Activated naive CD4-positive, alpha-beta T cell treated with anti-CD3 and anti-CD28 coated beads for 36 hours (primary cell): Measurements from ENCODE around the gene LENEP. TPM values are rescaled to one million over a fixed set of nuclear protein-coding genes. Genes with fewer than 3 reads are reported as not detected.

ENCODE experiments used
- CTCF ChIA-PET: fragments of 350-600 bp; sonication (Branson Sonifier 250); formaldehyde crosslinking; loops from one replicate; lab custom pipeline; 2021; ENCODE audit warnings: antibody characterized with exemption; lab: Charles Lee
- DNase-seq: peaks from one replicate; pipeline ENCODE4 v3.0.0-alpha.2; 2020
- H3K27ac Mint-ChIP-seq: one replicate; pipeline ENCODE4 v1.8.0; 2021; ENCODE audit warnings: mild to moderate bottlenecking, mixed read lengths
- H3K27me3 Mint-ChIP-seq: one replicate; pipeline ENCODE4 v1.8.0; 2021; ENCODE audit warnings: low read depth, mixed read lengths
- H3K36me3 Mint-ChIP-seq: one replicate; pipeline ENCODE4 v1.8.0; 2021; ENCODE audit warnings: low read depth, mixed read lengths
- H3K4me1 Mint-ChIP-seq: one replicate; pipeline ENCODE4 v1.8.0; 2021; ENCODE audit warnings: low read depth, mixed read lengths
- H3K4me3 Mint-ChIP-seq: one replicate; pipeline ENCODE4 v1.8.0; 2021; ENCODE audit warnings: mild to moderate bottlenecking, moderate library complexity, mixed read lengths
- H3K9me3 Mint-ChIP-seq: one replicate; pipeline ENCODE4 v1.8.0; 2021; ENCODE audit warnings: mixed read lengths
- intact Hi-C: fragments of 100-400 bp; cut with micrococcal nuclease; formaldehyde crosslinking; loops from one replicate; pipeline ENCODE4 v1.15.1; 2023
- total RNA-seq, 2 experiments: library from RNA; stranded (reverse); gene quantifications; one replicate each; pipeline ENCODE4 v1.2.3, GENCODE V29; 2021

LENEP gene
- total RNA-seq, 2 experiments from 2014 or later = 0.36 to 0.99 TPM

- Mint-ChIP-seq H3K4me1 (peaks cover 37% of the 10 kb centered on the region), H3K27ac (peak overlapping the region; percentile 94), H3K27me3 (no peaks in the 10 kb centered on the region), H3K36me3 (peaks cover 28% of the 10 kb centered on the region), H3K9me3 (no peaks in the 10 kb centered on the region), H3K4me3 (peak overlapping the region; percentile 86)
- CTCF ChIA-PET = interaction anchor here (1.5 to 3.6 kb wide), 5 partner anchors 9 to 123 kb away, joined by 4 to 17 read pairs (median 8); partner anchors contain the start of gene SHC1
- intact Hi-C loops = no loop called here
- DNase-seq = no peak
Measured at GRCh38 chr1:154962156-154962749, 31.1 kb upstream of the LENEP start.

GRCh38 chr1:154962795-154963330 is 30.5 kb upstream of the LENEP start:
- DNase-seq = no peak
- H3K36me3 Mint-ChIP-seq = peaks cover 28% of the 10 kb centered on the region
- peak overlapping the region; percentile 86 for H3K4me3 Mint-ChIP-seq
- no peaks in the 10 kb centered on the region for H3K9me3 Mint-ChIP-seq
- H3K4me1 Mint-ChIP-seq = peaks cover 34% of the 10 kb centered on the region
- CTCF ChIA-PET = interaction anchor here (1.5 to 2.6 kb wide), 2 partner anchors 8 to 122 kb away, joined by 5 to 13 read pairs; partner anchors contain the start of gene SHC1
- H3K27me3 Mint-ChIP-seq = no peaks in the 10 kb centered on the region
- H3K27ac Mint-ChIP-seq = peak overlapping the region; percentile 94
- intact Hi-C loops = no loop called here

- intact Hi-C loops = no loop called here
- CTCF ChIA-PET = interaction anchor here (1.3 kb wide), 1 partner anchor 53 kb away, joined by 4 read pairs; no protein-coding TSS in a partner anchor
- no peaks in the 10 kb centered on the region for H3K9me3 Mint-ChIP-seq
- peaks cover 24% of the 10 kb centered on the region for H3K36me3 Mint-ChIP-seq
- H3K27ac Mint-ChIP-seq = peak overlapping the region; percentile 50
- no peak for DNase-seq
- H3K27me3 Mint-ChIP-seq = no peaks in the 10 kb centered on the region
- peaks cover 30% of the 10 kb centered on the region for H3K4me1 Mint-ChIP-seq
- no peak overlapping the region for H3K4me3 Mint-ChIP-seq
Measured at GRCh38 chr1:154963643-154964042, 29.7 kb upstream of the LENEP start.

- Mint-ChIP-seq H3K36me3 (peaks cover 24% of the 10 kb centered on the region), H3K27me3 (no peaks in the 10 kb centered on the region), H3K4me3 (no peak overlapping the region), H3K9me3 (no peaks in the 10 kb centered on the region), H3K27ac (no peak overlapping the region), H3K4me1 (peaks cover 33% of the 10 kb centered on the region)
- no peak for DNase-seq
- intact Hi-C loops = no loop called here
- CTCF ChIA-PET = interaction anchor here (0.6 to 1.3 kb wide), 3 partner anchors 9 to 316 kb away, joined by 3 to 4 read pairs (median 3); partner anchors contain the start of gene PBXIP1
Measured at GRCh38 chr1:154964359-154964758, 29.0 kb upstream of the LENEP start.

GRCh38 chr1:154966111-154966510 is 27.3 kb upstream of the LENEP start:
- no peak for DNase-seq
- H3K36me3 Mint-ChIP-seq = peaks cover 20% of the 10 kb centered on the region
- H3K4me3 Mint-ChIP-seq = no peak overlapping the region
- peak overlapping the region; percentile 50 for H3K27ac Mint-ChIP-seq
- intact Hi-C loops = no loop called here
- H3K27me3 Mint-ChIP-seq = no peaks in the 10 kb centered on the region
- H3K9me3 Mint-ChIP-seq = no peaks in the 10 kb centered on the region
- CTCF ChIA-PET = interaction anchor here (2.7 kb wide), 1 partner anchor 33 kb away, joined by 7 read pairs; no protein-coding TSS in a partner anchor
- H3K4me1 Mint-ChIP-seq = peaks cover 32% of the 10 kb centered on the region

GRCh38 chr1:154967331-154967950 is 25.9 kb upstream of the LENEP start:
- Mint-ChIP-seq H3K27me3 (no peaks in the 10 kb centered on the region), H3K36me3 (peaks cover 24% of the 10 kb centered on the region), H3K4me1 (peaks cover 42% of the 10 kb centered on the region), H3K9me3 (no peaks in the 10 kb centered on the region), H3K4me3 (no peak overlapping the region), H3K27ac (peak overlapping the region; percentile 16)
- CTCF ChIA-PET = interaction anchor here (2.7 kb wide), 1 partner anchor 32 kb away, joined by 7 read pairs; no protein-coding TSS in a partner anchor
- intact Hi-C loops = no loop called here
- DNase-seq = no peak

- Mint-ChIP-seq H3K36me3 (peaks cover 22% of the 10 kb centered on the region), H3K27ac (peak overlapping the region; percentile 68), H3K9me3 (no peaks in the 10 kb centered on the region), H3K27me3 (no peaks in the 10 kb centered on the region), H3K4me1 (peaks cover 37% of the 10 kb centered on the region), H3K4me3 (no peak overlapping the region)
- intact Hi-C loops = no loop called here
- no peak for DNase-seq
- CTCF ChIA-PET = no interaction called here
Measured at GRCh38 chr1:154968731-154969130, 24.7 kb upstream of the LENEP start.

GRCh38 chr1:154969246-154969645 is 24.1 kb upstream of the LENEP start:
- CTCF ChIA-PET = interaction anchor here (1.1 kb wide), 1 partner anchor 20 kb away, joined by 3 read pairs; no protein-coding TSS in a partner anchor
- peak overlapping the region; percentile 68 for H3K27ac Mint-ChIP-seq
- no peak for DNase-seq
- H3K27me3 Mint-ChIP-seq = no peaks in the 10 kb centered on the region
- H3K36me3 Mint-ChIP-seq = peaks cover 19% of the 10 kb centered on the region
- intact Hi-C loops = no loop called here
- H3K9me3 Mint-ChIP-seq = no peaks in the 10 kb centered on the region
- no peak overlapping the region for H3K4me3 Mint-ChIP-seq
- H3K4me1 Mint-ChIP-seq = peaks cover 34% of the 10 kb centered on the region

- Mint-ChIP-seq H3K27ac (peak overlapping the region; percentile 32), H3K4me1 (peaks cover 32% of the 10 kb centered on the region), H3K27me3 (no peaks in the 10 kb centered on the region), H3K9me3 (no peaks in the 10 kb centered on the region), H3K36me3 (peaks cover 17% of the 10 kb centered on the region), H3K4me3 (no peak overlapping the region)
- DNase-seq = no peak
- intact Hi-C loops = loop anchor here (5.0 kb wide), 1 partner anchor 222 kb away; no protein-coding TSS in a partner anchor
- CTCF ChIA-PET = interaction anchor here (0.5 to 1.6 kb wide), 9 partner anchors 14 to 520 kb away, joined by 3 to 9 read pairs (median 3); partner anchors contain the start of genes ADAM15 and PBXIP1
Measured at GRCh38 chr1:154969860-154970452, 23.4 kb upstream of the LENEP start.

GRCh38 chr1:154970631-154971340 is 22.6 kb upstream of the LENEP start, which contains the start of gene SHC1:
SHC1 (minus strand) TSS chr1:154970747; CDS start chr1:154970526, 221 bp downstream.
- peaks cover 17% of the 10 kb centered on the region for H3K36me3 Mint-ChIP-seq

GRCh38 chr1:154971341-154971998 is 21.9 kb upstream of the LENEP start:
- no peak for DNase-seq
- Mint-ChIP-seq H3K27ac (peak overlapping the region; percentile 74), H3K4me3 (no peak overlapping the region), H3K27me3 (no peaks in the 10 kb centered on the region), H3K4me1 (peaks cover 32% of the 10 kb centered on the region), H3K36me3 (peaks cover 20% of the 10 kb centered on the region), H3K9me3 (no peaks in the 10 kb centered on the region)
- intact Hi-C loops = loop anchor here (5.0 kb wide), 1 partner anchor 221 kb away; no protein-coding TSS in a partner anchor
- CTCF ChIA-PET = interaction anchor here (0.8 to 1.7 kb wide), 7 partner anchors 10 to 120 kb away, joined by 3 to 13 read pairs (median 5); partner anchors contain the start of genes ADAM15, PBXIP1 and PYGO2

More at GRCh38 chr1:154970631-154971340, 22.6 kb upstream of the LENEP start, which contains the start of gene SHC1:
- CTCF ChIA-PET = interaction anchor here (0.6 to 1.7 kb wide), 11 partner anchors 9 to 364 kb away, joined by 3 to 13 read pairs (median 5); partner anchors contain the start of genes ADAM15, PBXIP1 and PYGO2
- H3K4me3 Mint-ChIP-seq = no peak within 1 kb of the TSS
- H3K27me3 Mint-ChIP-seq = no peaks in the 10 kb centered on the region
- H3K4me1 Mint-ChIP-seq = peaks cover 32% of the 10 kb centered on the region
- no peaks in the 10 kb centered on the region for H3K9me3 Mint-ChIP-seq
- DNase-seq = peak; percentile 43
- peak within 1 kb of the TSS; percentile 74 for H3K27ac Mint-ChIP-seq
- intact Hi-C loops = loop anchor here (5.0 kb wide), 1 partner anchor 222 kb away; no protein-coding TSS in a partner anchor
